NCI-H187 treated with DMSO at 0.1 percent for 48 hours (cell line): Measurements from ENCODE around the gene ADAMTS9.

ENCODE experiments used
- DNase-seq: peaks from one replicate; lab custom pipeline; 2025; lab: John Stamatoyannopoulos, UW

The ADAMTS9 gene

GRCh38 chr3:64651741-64652241 is 36.0 kb downstream of the ADAMTS9 start:
- DNase-seq, result no peak

DNA sequence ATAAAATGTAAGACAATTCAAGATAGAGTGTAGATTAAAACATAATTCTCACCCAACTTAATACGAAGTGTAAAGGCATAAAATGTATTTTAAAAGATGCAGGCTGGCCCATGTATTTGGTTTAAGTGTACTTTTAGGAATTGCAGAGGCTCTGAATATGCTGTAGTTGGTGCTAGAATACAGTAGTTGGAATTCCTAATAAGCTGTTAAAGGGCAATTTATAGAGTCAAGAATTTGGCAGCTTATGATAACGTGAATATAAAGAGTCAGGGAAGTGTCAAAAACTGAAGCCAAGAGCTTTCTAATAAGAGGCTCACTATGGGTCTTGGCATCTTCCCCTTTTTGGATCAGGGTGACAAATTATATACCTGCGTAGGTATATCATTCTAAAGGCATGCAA is 36.5 kb downstream of the ADAMTS9 start:
- DNase-seq, result no peak

DNA sequence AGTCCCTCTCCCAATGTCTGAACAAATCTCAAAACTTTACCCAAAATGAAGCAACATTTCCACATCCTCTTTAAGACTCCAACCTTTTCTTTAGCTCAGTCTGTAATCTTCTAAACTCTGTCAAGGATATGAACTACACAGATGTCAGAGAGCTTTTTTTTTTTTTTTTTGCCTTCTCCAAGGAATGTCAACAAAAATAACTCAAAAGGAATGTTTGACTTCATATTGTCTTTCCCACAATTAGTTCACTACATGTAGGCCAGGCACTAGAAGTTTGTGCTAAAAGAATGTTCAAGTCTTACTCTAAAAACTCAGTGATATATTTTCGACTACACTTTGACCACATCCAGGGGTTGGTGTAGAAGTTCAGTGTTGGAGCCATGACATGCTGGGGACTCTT is 37.1 kb downstream of the ADAMTS9 start:
- no peak for DNase-seq

DNA sequence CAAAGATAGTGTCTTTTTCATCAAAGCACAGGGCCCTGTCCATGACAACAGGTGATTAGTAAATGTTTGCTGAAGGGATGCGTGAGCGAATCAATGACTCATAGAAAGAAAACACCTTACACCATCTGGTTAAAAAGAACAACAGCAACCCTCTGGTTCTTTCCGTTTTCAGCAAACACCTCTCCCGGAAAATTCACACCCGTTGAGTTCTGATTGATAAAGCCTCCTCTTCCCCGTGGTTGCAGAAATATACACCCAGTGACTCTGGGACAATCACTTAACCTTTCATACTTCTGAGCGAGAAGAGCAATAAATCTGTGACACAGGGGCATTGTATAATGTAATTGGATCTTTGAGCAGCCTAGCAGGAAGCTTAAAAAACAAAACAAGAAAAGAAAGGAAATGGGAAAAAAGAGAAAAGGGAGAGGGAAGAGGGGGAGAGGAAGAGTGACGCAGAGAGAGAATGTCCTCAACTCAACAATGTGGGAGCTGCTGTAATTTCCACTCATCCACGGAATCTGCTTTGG is 37.6 kb downstream of the ADAMTS9 start:
- DNase-seq, result no peak

DNA sequence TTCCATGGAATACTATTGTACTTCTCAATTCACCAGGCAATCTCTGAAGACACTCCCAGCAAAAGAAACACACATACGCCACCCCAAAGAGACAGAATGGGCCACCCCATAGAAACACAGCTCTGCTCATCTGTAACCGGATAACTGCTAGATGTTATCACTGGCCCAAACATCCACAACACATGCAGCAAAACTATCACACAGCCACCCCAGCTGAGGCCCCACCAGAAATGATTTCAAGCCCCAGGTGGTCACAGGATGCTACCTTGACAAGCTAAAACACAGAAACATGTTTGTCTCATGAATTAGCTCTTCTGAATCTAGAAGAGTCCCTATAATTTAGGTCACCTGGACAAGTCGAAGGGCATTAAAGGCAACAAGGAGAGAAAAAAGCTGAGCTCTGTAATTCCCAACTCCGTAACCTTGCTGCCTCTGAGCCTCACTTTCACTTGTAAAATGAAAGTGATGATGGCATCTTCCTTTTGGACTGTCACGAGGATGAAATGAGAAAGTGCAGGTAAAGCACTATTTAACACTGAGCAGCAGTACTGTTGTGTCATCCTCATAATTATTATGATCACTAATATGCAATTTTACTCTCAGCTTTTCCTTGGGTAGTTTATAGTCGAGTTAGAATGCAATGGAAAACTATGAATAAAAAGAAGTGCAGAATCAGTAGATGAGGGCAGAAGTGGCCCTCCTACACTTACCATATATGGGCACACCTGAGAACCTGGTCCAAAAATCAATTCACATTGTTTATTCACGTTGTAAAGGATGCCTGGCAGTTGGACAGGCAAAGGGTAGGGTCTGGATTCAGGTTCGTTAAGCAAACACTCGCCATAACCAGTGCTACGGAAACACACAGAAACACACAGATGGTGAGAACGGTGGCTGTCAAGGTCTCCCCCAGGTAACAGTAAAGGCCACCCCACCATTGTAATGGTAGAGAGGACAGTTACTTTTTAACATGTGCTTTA is 38.6 kb downstream of the ADAMTS9 start:
- DNase-seq, result no peak

DNA sequence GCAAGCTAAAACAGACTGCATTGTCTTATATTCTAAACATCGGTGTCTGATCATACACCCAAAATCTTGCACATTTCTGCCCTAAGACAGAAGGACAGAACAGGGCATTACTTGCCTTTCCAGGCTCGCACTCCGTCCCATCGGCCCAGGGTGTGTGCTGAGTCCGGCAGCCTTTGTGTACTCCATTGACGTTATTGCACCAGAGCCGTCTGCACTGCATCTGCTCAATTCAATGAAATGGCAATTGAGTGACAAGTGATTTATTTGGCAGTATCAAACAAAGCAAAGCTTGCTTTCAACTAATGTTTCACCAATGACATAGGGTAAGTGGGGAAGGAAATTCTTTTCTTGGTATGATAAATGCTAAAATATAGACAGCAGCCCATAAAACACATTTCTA is 40.0 kb downstream of the ADAMTS9 start:
- no peak for DNase-seq

DNA sequence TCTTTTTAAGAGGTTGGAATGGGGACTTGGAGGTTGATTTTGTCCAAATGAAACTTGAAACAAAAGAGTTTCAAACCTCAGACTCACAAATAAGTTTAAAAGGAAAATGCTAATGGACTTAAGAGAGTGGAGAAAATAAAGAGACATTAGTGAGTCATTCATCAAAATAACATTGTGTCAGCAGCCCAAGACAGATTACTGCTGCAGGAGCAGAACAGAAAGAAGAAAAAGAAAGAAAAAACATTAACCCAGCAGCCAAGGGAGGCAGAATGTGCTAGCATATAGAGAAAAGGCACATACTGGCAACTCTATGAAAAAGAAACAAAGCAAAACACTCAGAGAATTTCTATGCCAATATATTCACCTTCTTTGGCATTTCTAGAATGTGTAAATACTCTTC is 42.6 kb downstream of the ADAMTS9 start:
- no peak for DNase-seq

GRCh38 chr3:64644483-64644882 is 43.3 kb downstream of the ADAMTS9 start:
- DNase-seq, result no peak

GRCh38 chr3:64642327-64643151 is 45.3 kb downstream of the ADAMTS9 start:
- DNase-seq, result no peak

DNA sequence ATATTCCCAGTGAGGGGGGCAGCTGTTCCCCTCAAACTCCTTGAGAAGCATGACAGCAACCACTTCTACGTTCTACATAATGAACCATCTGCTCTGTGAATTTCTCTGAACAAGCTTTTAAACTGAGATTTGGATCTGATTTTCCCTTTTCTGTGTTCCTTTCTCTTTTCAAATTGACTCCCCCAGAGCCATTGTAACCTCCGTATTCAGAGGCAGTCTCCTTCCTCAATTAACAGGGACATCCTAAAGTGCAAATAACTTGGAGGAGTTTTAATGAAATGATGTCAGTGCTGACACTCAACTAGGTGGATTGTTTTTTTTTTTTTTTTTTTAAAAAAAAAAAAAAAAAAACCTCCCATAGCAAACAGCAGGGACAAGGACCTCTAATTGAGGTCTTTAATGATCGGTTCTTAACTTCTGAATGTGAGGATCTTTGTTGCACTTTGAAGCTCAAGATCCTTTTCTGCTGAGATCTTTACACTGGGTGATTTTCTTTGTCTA is 48.8 kb downstream of the ADAMTS9 start:
- no peak for DNase-seq

DNA sequence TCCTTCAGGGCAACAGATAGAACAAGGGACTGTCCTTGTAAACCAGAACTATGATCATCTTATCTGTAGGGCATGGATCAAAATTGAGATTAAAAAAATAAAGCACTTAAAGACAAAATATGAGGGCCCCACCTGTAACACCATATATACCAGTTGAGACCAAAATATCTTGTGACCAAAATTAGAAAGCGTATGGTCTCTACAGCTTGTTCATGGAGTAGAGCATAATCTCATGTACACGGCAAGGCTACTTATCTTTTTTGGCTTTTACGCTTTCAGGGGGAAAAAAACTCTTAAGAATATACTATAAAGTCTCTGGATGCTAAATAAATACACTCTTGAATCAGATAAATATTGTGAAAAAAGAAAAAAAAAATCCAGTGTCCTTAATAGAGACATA is 49.3 kb downstream of the ADAMTS9 start:
- no peak for DNase-seq

DNA sequence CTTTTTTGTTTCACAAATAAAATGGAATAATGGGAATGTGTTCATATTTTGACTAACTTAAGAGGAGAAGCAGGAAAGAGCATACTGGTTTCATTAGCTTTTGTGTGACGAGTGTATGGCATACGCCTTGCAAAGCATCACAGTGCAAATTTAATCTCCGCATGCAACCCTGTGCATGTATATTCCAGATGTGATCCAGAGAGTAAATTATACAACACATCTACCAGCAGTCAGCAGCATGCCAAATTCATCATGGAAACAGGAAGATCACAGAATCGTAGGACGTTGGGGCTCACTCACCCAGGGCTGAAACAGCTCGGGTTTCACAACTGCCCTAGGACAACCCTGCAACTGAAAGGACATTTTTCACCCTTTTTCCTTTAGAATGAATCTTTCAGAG is 53.4 kb downstream of the ADAMTS9 start:
- no peak for DNase-seq

DNA sequence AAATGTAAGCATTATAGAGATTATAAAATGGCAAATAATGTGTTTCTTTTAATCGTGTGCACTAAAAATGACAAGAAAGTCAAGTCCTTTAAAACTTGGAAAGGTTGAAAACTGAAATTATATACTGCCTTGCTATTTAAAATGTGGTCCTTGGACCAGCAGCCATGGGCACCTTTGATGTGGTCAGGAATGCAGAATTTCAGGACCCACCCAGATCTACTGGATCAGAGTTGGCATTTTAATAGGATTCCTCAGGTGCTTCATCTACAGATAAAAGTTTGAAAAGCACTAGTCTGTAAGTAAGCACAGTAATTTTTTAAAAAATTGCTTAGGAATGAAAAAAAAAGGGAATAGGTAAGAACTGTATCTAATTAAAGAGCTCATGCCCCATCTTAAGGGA is 55.8 kb downstream of the ADAMTS9 start:
- no peak for DNase-seq

GRCh38 chr3:64627471-64628321 is 60.1 kb downstream of the ADAMTS9 start:
- DNase-seq, result no peak

- DNase-seq, result no peak
These were observed 60.8 kb downstream of the ADAMTS9 start for GRCh38 chr3:64627042-64627441.

- DNase-seq, result no peak
These were observed 62.4 kb downstream of the ADAMTS9 start for GRCh38 chr3:64625381-64625780.

DNA sequence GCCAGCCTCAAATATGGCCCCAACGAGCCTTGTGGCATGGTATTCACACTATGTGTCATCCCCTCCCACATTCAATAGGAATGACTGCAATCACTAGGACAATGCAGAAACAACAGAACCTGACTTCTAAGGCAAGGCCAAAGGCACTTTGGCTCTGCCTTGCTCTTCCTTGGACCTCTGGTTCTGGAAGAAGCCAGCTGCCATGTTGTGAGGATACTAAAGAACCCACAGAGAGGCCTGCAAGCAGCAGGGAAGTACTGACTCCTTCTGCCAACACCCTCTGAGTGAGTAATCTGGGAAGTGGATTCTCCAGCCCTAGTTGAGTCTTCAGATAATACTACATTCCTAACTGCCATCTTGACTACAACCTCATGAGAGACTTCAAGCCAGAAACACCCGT is 64.7 kb downstream of the ADAMTS9 start:
- no peak for DNase-seq

- DNase-seq, result no peak
These were observed 65.9 kb downstream of the ADAMTS9 start for GRCh38 chr3:64621726-64622395.

- DNase-seq, result no peak
These were observed 66.5 kb downstream of the ADAMTS9 start for GRCh38 chr3:64621275-64621674.

GRCh38 chr3:64620020-64620419 is 67.8 kb downstream of the ADAMTS9 start:
- DNase-seq, result no peak

- DNase-seq, result no peak
These were observed 68.6 kb downstream of the ADAMTS9 start for GRCh38 chr3:64619216-64619615.
